Measurements from ENCODE around the gene NCOA3. TPM values are rescaled to one million over a fixed set of nuclear protein-coding genes. Genes with fewer than 3 reads are reported as not detected.
"Not testable (repeated sequence)": the region's sequence is repeated elsewhere in the genome, so short reads cannot be mapped to it uniquely, and the experiment has no call there.

Gene NCOA3
- total RNA-seq, 6 donors from 2014 or later: 27.9 to 54.7 (median 38.9) TPM

DNA sequence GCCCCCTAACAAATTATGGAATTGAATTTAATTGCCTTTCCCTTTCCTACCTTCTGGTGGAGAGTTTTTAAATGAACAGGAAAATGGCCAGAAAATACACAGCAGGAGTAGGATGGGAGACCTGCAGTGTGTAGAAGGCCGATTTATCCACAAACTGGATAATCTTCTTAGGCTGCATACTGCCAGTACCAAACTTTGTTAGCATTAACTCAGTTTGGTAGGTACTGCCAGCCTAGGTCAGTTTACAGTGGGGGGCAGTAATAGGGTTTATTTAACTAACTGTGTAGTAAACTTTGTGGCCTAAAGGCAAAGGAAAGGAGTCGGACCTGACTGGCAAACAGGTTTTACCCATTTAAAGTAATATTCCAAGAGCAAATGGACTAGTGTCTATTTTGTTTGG, 4.6 kb downstream of the NCOA3 start:
- H3K27ac ChIP-seq: no peak overlapping the region
- TF ChIP-seq, protein P1, sequence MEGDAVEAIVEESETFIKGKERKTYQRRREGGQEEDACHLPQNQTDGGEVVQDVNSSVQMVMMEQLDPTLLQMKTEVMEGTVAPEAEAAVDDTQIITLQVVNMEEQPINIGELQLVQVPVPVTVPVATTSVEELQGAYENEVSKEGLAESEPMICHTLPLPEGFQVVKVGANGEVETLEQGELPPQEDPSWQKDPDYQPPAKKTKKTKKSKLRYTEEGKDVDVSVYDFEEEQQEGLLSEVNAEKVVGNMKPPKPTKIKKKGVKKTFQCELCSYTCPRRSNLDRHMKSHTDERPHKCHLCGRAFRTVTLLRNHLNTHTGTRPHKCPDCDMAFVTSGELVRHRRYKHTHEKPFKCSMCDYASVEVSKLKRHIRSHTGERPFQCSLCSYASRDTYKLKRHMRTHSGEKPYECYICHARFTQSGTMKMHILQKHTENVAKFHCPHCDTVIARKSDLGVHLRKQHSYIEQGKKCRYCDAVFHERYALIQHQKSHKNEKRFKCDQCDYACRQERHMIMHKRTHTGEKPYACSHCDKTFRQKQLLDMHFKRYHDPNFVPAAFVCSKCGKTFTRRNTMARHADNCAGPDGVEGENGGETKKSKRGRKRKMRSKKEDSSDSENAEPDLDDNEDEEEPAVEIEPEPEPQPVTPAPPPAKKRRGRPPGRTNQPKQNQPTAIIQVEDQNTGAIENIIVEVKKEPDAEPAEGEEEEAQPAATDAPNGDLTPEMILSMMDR (IDR thresholded peaks at IDR 0.05): no peak
- TF ChIP-seq POLR2A (IDR thresholded peaks at IDR 0.05) (no peak), EP300 (IDR thresholded peaks at IDR 0.05) (no peak), POLR2AphosphoS5 (IDR thresholded peaks at IDR 0.05) (no peak)
- no peaks in the 10 kb centered on the region for H3K36me3 ChIP-seq
- 67 to 76% methylated on average over 2 of the region's 2 CpGs for WGBS, 2 donors
- DNase-seq (no peak), ATAC-seq (ENCODE audit: low FRiP score in 2 of 2) (no peak)
- no peak overlapping the region for H3K4me3 ChIP-seq
- H3K4me1 ChIP-seq: peaks cover 11 to 53% (median 19%) of the 10 kb centered on the region in 4 donors
- no peaks in the 10 kb centered on the region for H3K9me3 ChIP-seq
- no peaks in the 10 kb centered on the region for H3K27me3 ChIP-seq

DNA sequence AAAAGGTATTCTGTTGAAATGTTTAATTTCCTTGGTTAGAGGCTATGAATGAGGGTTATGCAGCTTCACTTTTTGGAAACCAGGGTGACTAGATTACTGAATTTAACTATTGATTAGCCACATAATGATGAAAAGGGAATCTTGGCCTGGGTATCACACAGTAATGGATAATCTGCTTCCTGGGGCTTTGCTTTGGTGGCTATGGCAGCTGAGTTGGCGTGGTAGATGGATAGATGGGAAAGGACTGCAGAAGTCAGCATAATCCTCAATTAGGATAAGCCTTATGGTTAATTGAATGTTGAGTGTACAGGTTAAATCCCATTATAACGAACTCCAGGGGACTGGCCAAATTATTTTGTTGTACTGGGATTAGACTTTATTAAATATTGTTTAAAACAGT, 5.2 kb downstream of the NCOA3 start:
- Histone ChIP-seq H3K27me3 (no peaks in the 10 kb centered on the region), H3K27ac (no peak overlapping the region), H3K4me3 (no peak overlapping the region), H3K36me3 (no peaks in the 10 kb centered on the region), H3K9me3 (no peaks in the 10 kb centered on the region), H3K4me1 (peaks cover 10 to 53% (median 18%) of the 10 kb centered on the region in 4 donors)
- ATAC-seq (ENCODE audit: low FRiP score in 2 of 2): no peak
- TF ChIP-seq, protein P1 (IDR thresholded peaks at IDR 0.05): no peak
- TF ChIP-seq POLR2AphosphoS5 (IDR thresholded peaks at IDR 0.05): no peak
- no peak for TF ChIP-seq EP300 (IDR thresholded peaks at IDR 0.05)
- no peak for TF ChIP-seq POLR2A (IDR thresholded peaks at IDR 0.05)
- no peak for DNase-seq
- 41 to 48% methylated on average over 2 of the region's 2 CpGs for WGBS, 2 donors

DNA sequence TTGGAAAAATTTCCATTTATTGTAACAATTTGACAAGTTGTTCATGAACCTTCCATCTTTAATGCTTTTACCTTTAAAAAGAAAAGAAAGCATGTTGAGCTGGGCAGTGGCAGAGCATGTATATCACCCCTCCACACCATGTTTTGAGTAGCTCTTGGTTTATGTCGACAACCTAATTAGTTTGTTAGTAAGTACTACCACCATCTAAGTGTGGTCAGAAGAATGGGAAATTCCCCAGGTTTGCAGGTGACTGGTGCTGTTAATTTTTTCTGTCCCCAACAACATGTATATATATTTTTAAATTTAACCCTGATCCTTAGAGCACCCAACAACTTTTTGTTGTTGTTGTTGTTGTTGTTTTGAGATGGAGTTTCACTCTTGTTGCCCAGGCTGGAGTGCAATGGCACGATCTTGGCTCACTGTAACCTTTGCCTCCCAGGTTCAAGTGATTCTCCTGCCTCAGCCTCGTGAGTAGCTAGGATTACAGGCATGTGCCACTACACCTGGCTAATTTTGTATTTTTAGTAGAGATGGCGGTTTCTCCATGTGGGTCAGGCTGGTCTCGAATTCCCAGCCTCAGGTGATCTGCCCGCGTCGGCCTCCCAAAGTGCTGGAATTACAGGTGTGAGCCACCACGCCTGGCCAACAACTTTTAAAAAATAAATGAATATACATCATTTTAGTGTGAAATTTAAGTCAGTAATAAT, 5.7 kb downstream of the NCOA3 start:
- DNase-seq; ATAC-seq (ENCODE audit: low FRiP score in 2 of 2); H3K36me3 ChIP-seq; H3K4me3 ChIP-seq; H3K27ac ChIP-seq; H3K27me3 ChIP-seq; H3K9me3 ChIP-seq: not testable (repeated sequence)
- 92 to 93% methylated on average over 9 of the region's 9 CpGs for WGBS, 2 donors
- H3K4me1 ChIP-seq: peaks cover 10 to 53% (median 18%) of the 10 kb centered on the region in 4 donors

DNA sequence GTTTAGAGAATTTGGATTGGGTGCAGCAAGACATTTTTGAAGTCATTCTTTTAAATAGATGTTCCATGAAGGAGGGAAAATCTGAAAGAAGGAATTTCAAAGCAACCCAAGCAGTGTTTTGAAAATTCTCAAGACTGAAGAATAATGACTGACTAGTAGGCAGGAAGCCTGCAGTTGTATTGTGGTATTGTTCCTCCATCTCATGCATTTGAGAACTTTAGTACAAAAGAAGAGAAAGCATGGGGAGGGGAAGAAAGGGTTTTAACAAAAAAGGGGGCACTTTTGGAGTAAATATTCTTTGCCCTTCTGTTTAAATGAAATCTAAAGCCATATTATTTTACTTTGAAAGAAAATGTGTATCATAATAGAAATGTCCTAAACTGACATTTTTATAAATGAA, 6.6 kb downstream of the NCOA3 start:
- H3K4me3 ChIP-seq: no peak overlapping the region
- TF ChIP-seq, protein P1 (IDR thresholded peaks at IDR 0.05): no peak
- no peaks in the 10 kb centered on the region for H3K27me3 ChIP-seq
- no peak for DNase-seq
- no peak for ATAC-seq (ENCODE audit: low FRiP score in 2 of 2)
- H3K4me1 ChIP-seq: peaks cover 9 to 55% (median 15%) of the 10 kb centered on the region in 4 donors
- no peaks in the 10 kb centered on the region for H3K9me3 ChIP-seq
- no peaks in the 10 kb centered on the region for H3K36me3 ChIP-seq
- H3K27ac ChIP-seq: no peak overlapping the region

DNA sequence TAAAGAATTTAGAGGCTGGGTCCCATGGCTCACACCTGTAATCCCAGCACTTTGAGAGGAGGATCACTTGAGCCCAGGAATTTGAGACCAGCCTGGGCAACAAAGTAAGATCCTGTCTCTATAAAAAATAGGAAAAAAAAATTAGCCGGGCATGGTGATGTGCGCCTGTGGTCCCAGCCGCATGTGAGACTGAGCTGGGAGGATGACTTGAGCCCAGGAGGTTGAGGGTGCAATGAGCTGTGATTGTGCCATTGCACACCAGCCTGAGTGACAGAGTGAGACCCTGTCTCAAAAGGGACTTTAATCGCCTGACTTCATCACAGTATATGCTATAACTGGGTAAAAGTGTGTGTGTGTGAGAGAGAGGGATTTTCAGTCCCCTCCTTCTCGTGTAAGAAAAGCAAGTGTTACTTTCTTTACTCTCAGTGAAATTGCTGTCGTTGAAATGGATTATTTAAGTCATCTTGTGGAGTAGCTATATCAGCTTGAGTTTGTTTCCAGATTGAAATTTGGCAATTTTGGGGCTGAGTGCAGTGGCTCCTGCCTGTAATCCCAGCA, 7.5 kb downstream of the NCOA3 start:
- DNase-seq: no peak
- Histone ChIP-seq H3K27me3 (no peaks in the 10 kb centered on the region), H3K4me1 (peaks cover 6 to 46% (median 12%) of the 10 kb centered on the region in 4 donors), H3K4me3 (no peak overlapping the region), H3K36me3 (no peaks in the 10 kb centered on the region), H3K9me3 (no peaks in the 10 kb centered on the region), H3K27ac (no peak overlapping the region)
- no peak for ATAC-seq (ENCODE audit: low FRiP score in 2 of 2)
- TF ChIP-seq POLR2A (IDR thresholded peaks at IDR 0.05) (no peak), EP300 (IDR thresholded peaks at IDR 0.05) (no peak), POLR2AphosphoS5 (IDR thresholded peaks at IDR 0.05) (no peak)
- TF ChIP-seq, protein P1 (IDR thresholded peaks at IDR 0.05): no peak
- 90 to 91% methylated on average over 6 of the region's 6 CpGs for WGBS, 2 donors
